SK-N-SH treated with all-trans-retinoic acid at 6 μM for 48 hours (cell line): Measurements from ENCODE around the gene TLX2.

Experiments used
- ATAC-seq: fragments of 200-7000 bp; cut with Tn5 transposase; 3 replicates; pipeline ENCODE4 v1.9.1; 2020; ENCODE audit warnings: mild to moderate bottlenecking, moderate library complexity
- ARNTL ChIP-seq: fragments of 450-650 bp; formaldehyde crosslinking; IDR thresholded peaks from 2 replicates; pipeline ENCODE4 v1.5.0; 2020; ENCODE audit warnings: low read depth, mild to moderate bottlenecking, moderate library complexity, borderline replicate concordance
- BACH2 ChIP-seq: fragments of 250-450 bp; sonication (Bioruptor Pico); IDR thresholded peaks from 2 replicates; pipeline ENCODE4 v1.9.0; 2021; ENCODE audit warnings: mild to moderate bottlenecking, borderline replicate concordance
- CREB5 ChIP-seq: fragments of 250-450 bp; sonication (Bioruptor Pico); IDR thresholded peaks from 2 replicates; pipeline ENCODE4 v1.5.1; 2020; ENCODE audit warnings: low read depth, mild to moderate bottlenecking, moderate library complexity
- CSDC2 ChIP-seq: fragments of 250-450 bp; sonication (Bioruptor Pico); IDR thresholded peaks from 2 replicates; pipeline ENCODE4 v1.5.0; 2020; ENCODE audit warnings: mild to moderate bottlenecking, moderate library complexity
- ESRRG ChIP-seq: fragments of 250-450 bp; sonication (Bioruptor Pico); IDR thresholded peaks from 2 replicates; pipeline ENCODE4 v1.6.1; 2021; ENCODE audit warnings: mild to moderate bottlenecking
- GLIS3 ChIP-seq: fragments of 250-450 bp; sonication (Bioruptor Pico); IDR thresholded peaks from 2 replicates; pipeline ENCODE4 v1.5.0; 2020; ENCODE audit warnings: mild to moderate bottlenecking, moderate library complexity
- ISL1 ChIP-seq: fragments of 250-450 bp; sonication (Bioruptor Pico); IDR thresholded peaks from 2 replicates; pipeline ENCODE4 v2.1.2; 2022; ENCODE audit warnings: mild to moderate bottlenecking, moderate library complexity
- OSR1 ChIP-seq: fragments of 250-450 bp; sonication (Bioruptor Pico); IDR thresholded peaks from 2 replicates; pipeline ENCODE4 v1.8.0; 2022; ENCODE audit warnings: moderate library complexity, mild to moderate bottlenecking, inconsistent platforms
- PPARA ChIP-seq: fragments of 250-450 bp; sonication (Bioruptor Pico); IDR thresholded peaks from 2 replicates; pipeline ENCODE4 v1.5.0; 2020; ENCODE audit warnings: mild to moderate bottlenecking, borderline replicate concordance
- RARB ChIP-seq: fragments of 250-450 bp; sonication (Bioruptor Pico); IDR thresholded peaks from 2 replicates; pipeline ENCODE4 v1.8.0; 2021; ENCODE audit warnings: mild to moderate bottlenecking, moderate library complexity
- SNAI2 ChIP-seq: fragments of 250-450 bp; sonication (Bioruptor Pico); IDR thresholded peaks from 2 replicates; pipeline ENCODE4 v1.5.0; 2020; ENCODE audit warnings: mild to moderate bottlenecking, moderate library complexity
- TCF4 ChIP-seq: fragments of 250-450 bp; sonication (Bioruptor Pico); IDR thresholded peaks from 2 replicates; pipeline ENCODE4 v1.8.0; 2021; ENCODE audit warnings: mild to moderate bottlenecking, moderate library complexity, borderline replicate concordance
- TOX ChIP-seq: fragments of 250-450 bp; sonication (Bioruptor Pico); IDR thresholded peaks from 2 replicates; pipeline ENCODE4 v1.8.0; 2021; ENCODE audit warnings: mild to moderate bottlenecking, moderate library complexity, borderline replicate concordance
- TSHZ2 ChIP-seq: fragments of 250-450 bp; sonication (Bioruptor Pico); IDR thresholded peaks from 2 replicates; pipeline ENCODE4 v1.5.0; 2020; ENCODE audit warnings: mild to moderate bottlenecking, moderate library complexity
- ZC3H10 ChIP-seq: fragments of 250-450 bp; sonication (Bioruptor Pico); IDR thresholded peaks from 2 replicates; pipeline ENCODE4 v1.5.1; 2021; ENCODE audit warnings: mild to moderate bottlenecking, moderate library complexity
- ZFP3 ChIP-seq: fragments of 250-450 bp; sonication (Bioruptor Pico); IDR thresholded peaks from 2 replicates; pipeline ENCODE4 v1.5.0; 2020; ENCODE audit warnings: mild to moderate bottlenecking, moderate library complexity
- ZFP30 ChIP-seq: fragments of 450-650 bp; formaldehyde crosslinking; IDR thresholded peaks from 2 replicates; pipeline ENCODE4 v1.5.0; 2022; ENCODE audit warnings: mild to moderate bottlenecking, moderate library complexity
- ZNF565 ChIP-seq: fragments of 450-650 bp; formaldehyde crosslinking; conservative IDR thresholded peaks from 2 replicates; pipeline ENCODE4 v1.5.0; 2020; ENCODE audit warnings: low read depth, mild to moderate bottlenecking, moderate library complexity
- ZNF70 ChIP-seq: fragments of 450-650 bp; formaldehyde crosslinking; IDR thresholded peaks from 2 replicates; pipeline ENCODE4 v1.5.0; 2020; ENCODE audit warnings: mild to moderate bottlenecking, moderate library complexity
- ZNF8 ChIP-seq: fragments of 450-650 bp; formaldehyde crosslinking; IDR thresholded peaks from 2 replicates; pipeline ENCODE4 v1.5.0; 2020; ENCODE audit warnings: mild to moderate bottlenecking, moderate library complexity
- TF ChIP-seq, protein P1 (sequence below): fragments of 250-450 bp; sonication (Bioruptor Pico); IDR thresholded peaks from 2 replicates; pipeline ENCODE4 v1.8.0; 2021; ENCODE audit warnings: low read depth, mild to moderate bottlenecking, moderate library complexity, borderline replicate concordance
- TF ChIP-seq, protein P2 (sequence below): fragments of 250-450 bp; sonication (Bioruptor Pico); IDR thresholded peaks from 2 replicates; pipeline ENCODE4 v1.8.0; 2020; ENCODE audit warnings: mild to moderate bottlenecking, moderate library complexity, borderline replicate concordance

TLX2 gene

DNA sequence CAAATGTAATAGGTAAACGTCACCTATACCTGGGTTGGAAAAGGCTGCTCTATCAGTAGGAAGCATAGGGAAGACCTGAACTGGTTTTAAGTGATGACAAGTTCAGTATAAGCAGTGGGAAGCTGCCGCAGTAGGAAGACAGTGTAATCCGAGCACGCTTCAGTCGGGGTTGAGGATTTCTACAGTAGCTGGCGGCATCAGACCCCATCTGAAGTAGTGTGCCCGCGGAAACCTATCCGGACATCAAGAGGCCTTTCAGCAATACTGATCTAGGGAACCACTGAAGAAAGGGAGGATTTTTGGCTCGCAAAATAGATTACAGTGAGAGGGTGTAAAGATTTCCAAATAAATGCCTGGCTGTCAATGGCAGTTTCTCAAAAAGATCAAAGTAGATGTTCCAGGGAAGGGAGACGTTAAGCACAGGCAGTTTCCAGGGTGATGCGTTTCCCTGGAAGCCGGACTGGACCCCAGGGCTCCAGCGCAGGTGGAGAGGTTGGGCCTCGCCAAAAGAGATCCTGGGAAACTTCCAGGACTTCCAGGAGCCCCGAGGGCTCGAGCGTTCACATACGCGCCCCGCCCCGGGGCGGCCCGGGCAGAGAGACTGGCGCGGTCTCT, 34.1 kb downstream of the TLX2 start:
- TF ChIP-seq, protein P1, sequence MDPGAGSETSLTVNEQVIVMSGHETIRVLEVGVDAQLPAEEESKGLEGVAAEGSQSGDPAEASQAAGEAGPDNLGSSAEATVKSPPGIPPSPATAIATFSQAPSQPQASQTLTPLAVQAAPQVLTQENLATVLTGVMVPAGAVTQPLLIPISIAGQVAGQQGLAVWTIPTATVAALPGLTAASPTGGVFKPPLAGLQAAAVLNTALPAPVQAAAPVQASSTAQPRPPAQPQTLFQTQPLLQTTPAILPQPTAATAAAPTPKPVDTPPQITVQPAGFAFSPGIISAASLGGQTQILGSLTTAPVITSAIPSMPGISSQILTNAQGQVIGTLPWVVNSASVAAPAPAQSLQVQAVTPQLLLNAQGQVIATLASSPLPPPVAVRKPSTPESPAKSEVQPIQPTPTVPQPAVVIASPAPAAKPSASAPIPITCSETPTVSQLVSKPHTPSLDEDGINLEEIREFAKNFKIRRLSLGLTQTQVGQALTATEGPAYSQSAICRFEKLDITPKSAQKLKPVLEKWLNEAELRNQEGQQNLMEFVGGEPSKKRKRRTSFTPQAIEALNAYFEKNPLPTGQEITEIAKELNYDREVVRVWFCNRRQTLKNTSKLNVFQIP: no peak
- TF ChIP-seq BACH2 (CRISPR knock-in tag) (no peak), CSDC2 (CRISPR knock-in tag) (no peak), PPARA (CRISPR knock-in tag) (no peak), ZNF8 (CRISPR knock-in tag) (no peak), ARNTL (CRISPR knock-in tag) (no peak), RARB (CRISPR knock-in tag) (no peak), TSHZ2 (CRISPR knock-in tag) (no peak), TCF4 (CRISPR knock-in tag) (no peak), OSR1 (CRISPR knock-in tag) (no peak), CREB5 (no peak), GLIS3 (CRISPR knock-in tag) (no peak), ESRRG (CRISPR knock-in tag) (no peak), ZFP3 (CRISPR knock-in tag) (no peak), ZNF70 (no peak), ZC3H10 (CRISPR knock-in tag) (no peak), ISL1 (CRISPR knock-in tag) (no peak), SNAI2 (CRISPR knock-in tag) (no peak), ZFP30 (CRISPR knock-in tag) (no peak)
- TF ChIP-seq, protein P2, sequence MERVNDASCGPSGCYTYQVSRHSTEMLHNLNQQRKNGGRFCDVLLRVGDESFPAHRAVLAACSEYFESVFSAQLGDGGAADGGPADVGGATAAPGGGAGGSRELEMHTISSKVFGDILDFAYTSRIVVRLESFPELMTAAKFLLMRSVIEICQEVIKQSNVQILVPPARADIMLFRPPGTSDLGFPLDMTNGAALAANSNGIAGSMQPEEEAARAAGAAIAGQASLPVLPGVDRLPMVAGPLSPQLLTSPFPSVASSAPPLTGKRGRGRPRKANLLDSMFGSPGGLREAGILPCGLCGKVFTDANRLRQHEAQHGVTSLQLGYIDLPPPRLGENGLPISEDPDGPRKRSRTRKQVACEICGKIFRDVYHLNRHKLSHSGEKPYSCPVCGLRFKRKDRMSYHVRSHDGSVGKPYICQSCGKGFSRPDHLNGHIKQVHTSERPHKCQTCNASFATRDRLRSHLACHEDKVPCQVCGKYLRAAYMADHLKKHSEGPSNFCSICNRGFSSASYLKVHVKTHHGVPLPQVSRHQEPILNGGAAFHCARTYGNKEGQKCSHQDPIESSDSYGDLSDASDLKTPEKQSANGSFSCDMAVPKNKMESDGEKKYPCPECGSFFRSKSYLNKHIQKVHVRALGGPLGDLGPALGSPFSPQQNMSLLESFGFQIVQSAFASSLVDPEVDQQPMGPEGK (CRISPR knock-in tag): no peak
- ATAC-seq: no peak

- peak; percentile 64 for ATAC-seq
- no peak for TF ChIP-seq TCF4 (CRISPR knock-in tag)
- TF ChIP-seq PPARA (CRISPR knock-in tag): no peak
- TF ChIP-seq GLIS3 (CRISPR knock-in tag): no peak
- TF ChIP-seq ZNF8 (CRISPR knock-in tag): no peak
- TF ChIP-seq, protein P2 (CRISPR knock-in tag): no peak
- TF ChIP-seq, protein P1: no peak
- TF ChIP-seq TSHZ2 (CRISPR knock-in tag): no peak
- no peak for TF ChIP-seq ZFP30 (CRISPR knock-in tag)
- TF ChIP-seq OSR1 (CRISPR knock-in tag): no peak
- TF ChIP-seq ARNTL (CRISPR knock-in tag): no peak
- TF ChIP-seq ZC3H10 (CRISPR knock-in tag): no peak
- no peak for TF ChIP-seq TOX (CRISPR knock-in tag)
- no peak for TF ChIP-seq RARB (CRISPR knock-in tag)
- TF ChIP-seq ZFP3 (CRISPR knock-in tag): no peak
- TF ChIP-seq SNAI2 (CRISPR knock-in tag): no peak
- TF ChIP-seq ZNF565: no peak
- no peak for TF ChIP-seq CSDC2 (CRISPR knock-in tag)
- TF ChIP-seq, all 23 proteins: peak for 0
Observed at GRCh38 chr2:74548900-74549826, 34.9 kb downstream of the TLX2 start.
